GM21390 (cell line): ENCODE data around the gene NFASC.

Source experiments
- ATAC-seq: cut with Tn5 transposase; IDR thresholded peaks from one replicate; pipeline ENCODE4 v1.9.1; 2021; ENCODE audit not compliant: unreplicated experiment

Gene NFASC

GRCh38 chr1:204927673-204928641 is 57.3 kb downstream of the NFASC start:
- ATAC-seq: no peak

GRCh38 chr1:204928671-204929486 is 58.2 kb downstream of the NFASC start:
- ATAC-seq: no peak

DNA sequence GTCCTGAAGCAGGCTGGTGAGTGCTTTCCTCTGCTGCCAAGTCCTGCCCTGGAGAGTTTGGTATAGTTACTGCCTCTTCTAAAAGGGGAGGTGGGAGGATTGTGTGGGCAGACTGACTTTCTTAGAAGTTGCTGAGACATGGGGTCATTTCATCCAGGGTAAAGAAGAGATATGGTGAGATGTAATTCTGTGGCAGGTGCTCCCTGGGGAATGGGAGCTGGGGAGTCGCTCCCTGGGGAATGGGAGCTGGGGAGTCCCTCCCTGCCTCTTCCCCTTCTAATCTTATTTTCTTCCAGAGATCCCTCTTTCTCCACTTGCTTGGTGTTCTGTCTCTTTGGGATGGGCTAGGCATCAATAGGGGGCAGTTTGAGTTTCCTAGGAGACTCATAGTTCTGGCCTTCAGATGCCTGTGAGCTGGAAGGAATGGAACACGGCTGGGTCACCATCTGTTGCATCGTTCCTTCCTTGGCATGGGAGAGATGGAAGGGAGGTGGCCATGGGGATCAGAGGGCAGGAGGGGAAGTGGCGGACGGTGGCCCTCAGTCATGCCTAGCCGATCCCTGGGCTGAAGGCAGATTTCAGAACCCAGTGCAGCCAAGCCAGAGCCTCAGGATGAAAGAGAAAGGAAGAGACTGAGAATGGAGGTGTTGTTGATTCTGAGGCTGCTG is 59.0 kb downstream of the NFASC start:
- no peak for ATAC-seq

- ATAC-seq: no peak
Measured at GRCh38 chr1:204930155-204930523, 59.5 kb downstream of the NFASC start.

- no peak for ATAC-seq
Measured at GRCh38 chr1:204931313-204931712, 60.7 kb downstream of the NFASC start.

DNA sequence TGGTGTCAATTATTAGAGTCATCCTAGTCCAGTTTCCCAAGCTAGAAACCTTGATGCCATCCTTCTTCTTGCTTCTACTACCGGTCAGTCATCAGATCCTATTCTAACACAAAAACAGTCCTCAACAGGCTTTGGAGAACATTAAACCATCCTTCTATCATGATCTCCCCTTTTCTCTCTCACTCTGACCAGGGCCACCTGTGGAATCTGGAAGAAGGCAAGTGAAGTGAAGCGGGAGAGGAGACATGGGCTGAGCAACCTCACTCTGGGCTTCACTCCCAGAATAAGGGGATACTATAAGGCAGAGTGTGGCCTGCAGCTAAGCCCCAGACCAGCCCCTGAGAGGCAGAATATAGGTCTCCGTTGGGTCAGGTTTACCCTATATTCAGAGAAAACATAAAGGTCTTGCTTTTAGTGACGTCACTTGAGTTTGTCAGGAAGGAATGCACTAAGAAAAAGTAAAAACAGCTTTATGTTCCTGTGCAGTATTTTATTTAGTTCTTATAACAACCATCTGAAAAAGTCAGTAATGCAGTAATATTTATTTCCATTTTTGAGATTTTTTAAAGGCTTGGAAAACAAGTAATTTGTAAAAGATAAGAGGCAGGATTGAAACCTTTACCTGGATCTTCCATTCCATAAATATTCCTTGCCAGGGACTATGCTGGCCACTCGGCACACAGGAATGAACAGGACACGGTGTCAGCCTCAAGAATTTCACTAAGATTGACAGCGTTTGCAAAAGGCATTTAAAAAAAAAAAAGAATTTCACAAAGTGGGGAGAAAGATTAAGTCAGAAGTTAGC is 61.3 kb downstream of the NFASC start:
- ATAC-seq: no peak

DNA sequence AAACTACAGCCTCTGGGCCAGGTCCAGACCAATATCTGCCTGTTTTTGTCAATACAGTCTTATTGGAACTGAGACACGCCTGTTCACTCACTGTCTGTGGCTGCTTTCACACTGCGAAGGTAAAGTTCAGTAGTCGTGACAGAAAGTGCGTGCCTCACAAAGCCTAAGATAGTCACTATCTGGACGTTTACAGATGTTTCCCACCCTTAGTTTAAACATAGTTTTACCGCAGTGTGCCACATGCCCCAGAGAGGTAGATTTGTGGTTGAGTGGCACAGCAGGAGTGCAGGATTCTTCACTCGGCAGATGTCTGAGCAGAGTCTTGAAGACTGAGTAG is 61.9 kb downstream of the NFASC start:
- no peak for ATAC-seq

- ATAC-seq: no peak
Measured at GRCh38 chr1:204935155-204935554, 64.5 kb downstream of the NFASC start.

DNA sequence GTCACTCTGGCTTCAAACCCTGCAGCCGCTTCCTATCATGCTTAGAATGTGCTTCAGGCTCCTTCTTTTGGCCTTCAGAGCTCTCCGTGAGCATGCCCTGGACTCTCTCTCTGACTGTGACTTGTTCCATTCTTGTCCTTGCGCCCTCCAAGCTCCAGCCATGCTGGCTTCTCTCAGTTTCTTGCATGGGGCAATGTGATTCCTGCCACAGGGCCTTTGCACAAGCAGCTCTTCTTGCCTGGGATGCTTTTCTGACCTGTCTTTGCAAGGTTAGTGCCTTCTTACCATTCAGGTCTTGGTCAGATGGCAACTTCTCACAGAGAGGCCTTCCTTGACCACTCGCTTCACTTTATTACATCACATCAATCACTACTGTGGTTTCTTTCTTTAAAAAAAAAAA is 66.1 kb downstream of the NFASC start:
- ATAC-seq: no peak

- ATAC-seq: no peak
Measured at GRCh38 chr1:204937901-204938300, 67.2 kb downstream of the NFASC start.

DNA sequence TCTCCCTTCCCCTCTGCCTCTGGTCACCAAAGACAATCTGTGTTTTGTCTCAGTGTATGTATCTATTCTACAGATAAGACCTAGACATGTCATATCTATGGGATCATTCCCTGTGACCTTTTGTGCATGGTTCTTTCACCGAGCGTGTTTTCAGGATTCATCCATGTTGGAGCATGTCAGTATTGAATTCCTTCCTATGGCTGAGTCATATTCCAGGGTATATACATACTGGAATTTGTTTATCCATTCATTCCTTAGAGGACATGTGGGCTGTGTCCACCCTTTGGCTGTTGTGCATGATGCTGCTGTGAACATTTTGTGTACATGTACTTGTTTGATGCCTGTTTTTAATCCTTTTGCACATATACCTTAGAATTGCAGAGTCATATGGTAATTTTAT is 69.9 kb downstream of the NFASC start:
- no peak for ATAC-seq

- ATAC-seq: no peak
Measured at GRCh38 chr1:204941421-204942338, 71.0 kb downstream of the NFASC start.

GRCh38 chr1:204943495-204943894 is 72.8 kb downstream of the NFASC start:
- no peak for ATAC-seq

- no peak for ATAC-seq
Measured at GRCh38 chr1:204944662-204945061, 74.0 kb downstream of the NFASC start.

DNA sequence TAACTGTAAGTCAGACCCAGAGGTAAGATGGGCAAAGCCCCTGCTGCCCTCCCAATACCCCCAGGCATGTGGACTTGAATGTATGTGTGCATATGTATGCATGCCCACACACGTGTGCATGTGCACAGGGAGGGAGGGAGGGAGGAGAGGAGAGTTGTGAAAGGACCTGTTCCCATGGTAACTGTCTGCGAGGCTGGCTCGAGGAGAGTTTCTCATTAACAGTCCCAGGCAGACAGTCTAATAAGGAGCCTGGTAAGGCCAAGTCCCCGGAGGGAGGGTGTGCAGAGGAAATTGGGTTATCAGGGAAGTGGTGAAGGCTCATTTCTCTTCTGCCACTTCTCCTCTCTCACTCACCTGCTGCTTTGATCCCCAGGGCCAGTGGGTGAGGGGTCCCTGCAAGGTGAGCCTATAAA is 74.9 kb downstream of the NFASC start:
- ATAC-seq: no peak

GRCh38 chr1:204946640-204947039 is 76.0 kb downstream of the NFASC start:
- ATAC-seq: no peak

GRCh38 chr1:204947338-204947737 is 76.7 kb downstream of the NFASC start:
- ATAC-seq: no peak

- ATAC-seq: no peak
Measured at GRCh38 chr1:204947747-204948146, 77.1 kb downstream of the NFASC start.

DNA sequence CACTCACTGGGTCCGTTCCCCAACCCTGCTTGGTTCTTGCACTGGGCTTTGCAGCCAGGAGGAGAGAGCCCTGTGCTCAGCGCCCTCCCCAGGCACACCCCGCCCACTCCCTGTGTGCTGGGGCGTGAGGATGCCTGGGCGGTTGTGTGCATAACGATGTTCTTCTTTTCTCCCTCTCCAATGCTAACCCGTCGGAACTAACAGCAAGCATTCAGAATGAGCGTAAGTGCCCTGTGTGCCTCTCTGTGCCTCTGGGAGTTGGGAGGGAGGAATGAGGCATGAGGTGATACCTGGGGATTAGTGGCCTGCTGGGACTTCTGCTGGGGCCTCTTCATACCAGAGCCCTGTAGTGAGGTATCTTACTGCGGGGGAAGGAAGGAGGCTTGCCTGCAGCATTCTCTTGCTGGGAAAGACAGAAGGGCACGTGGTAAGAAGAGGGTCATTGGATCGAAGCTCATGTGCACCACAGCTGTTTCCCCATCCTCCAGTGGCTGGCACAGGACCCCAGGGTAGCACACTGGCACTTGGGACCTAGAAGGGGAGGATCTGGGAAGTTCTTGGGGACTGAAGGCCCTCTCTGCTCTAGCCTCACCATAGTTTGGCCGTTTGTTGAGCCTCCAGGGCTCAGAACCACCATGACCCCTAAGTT is 79.8 kb downstream of the NFASC start:
- no peak for ATAC-seq
